ENCODE measurements around the gene TSPAN14. TPM values are rescaled to one million over a fixed set of nuclear protein-coding genes. Genes with fewer than 3 reads are reported as not detected.

The TSPAN14 gene
- total RNA-seq, 1 experiment from 2014 or later = not detected

GRCh38 chr10:80497187-80498077 lies 43.3 kb downstream of the TSPAN14 start:
- Histone ChIP-seq H3K4me1 (ENCODE audit: insufficient read depth, low read length) (no peaks in the 10 kb centered on the region), H3K4me3 (ENCODE audit: low read length) (no peak overlapping the region), H3K79me2 (ENCODE audit: low read length) (no peaks in the 10 kb centered on the region), H3K27ac (ENCODE audit: low read length) (no peak overlapping the region), H3K36me3 (ENCODE audit: low read depth, low read length) (no peaks in the 10 kb centered on the region), H3K4me2 (ENCODE audit: low read length) (no peak overlapping the region), H3F3A (ENCODE audit: low read length, unreplicated experiment) (no peaks in the 10 kb centered on the region), H2AFZ (ENCODE audit: low read length) (no peak overlapping the region), H3K27me3 (ENCODE audit: low read length) (no peaks in the 10 kb centered on the region), H4K20me1 (ENCODE audit: low read length) (no peaks in the 10 kb centered on the region), H3K9me3 (ENCODE audit: low read length) (no peaks in the 10 kb centered on the region), H3K9me2 (replicated peaks; ENCODE audit: low read length) (no peaks in the 10 kb centered on the region), H3K9ac (ENCODE audit: low read length) (no peak overlapping the region)
- TF ChIP-seq CTCF (conservative IDR thresholded peaks at IDR 0.05; ENCODE audit: low read depth, low read length) (no peak), EZH2 (IDR thresholded peaks at IDR 0.05; ENCODE audit: low read length, unreplicated experiment) (no peak), EZH2phosphoT487 (IDR thresholded peaks at IDR 0.05; ENCODE audit: borderline replicate concordance, low read length) (no peak)
- DNase-seq (no peak), ATAC-seq (no peak)
- CTCF ChIA-PET = no interaction called here
- BruUV-seq (replicated peaks) = no TSS peak
- POLR2A ChIA-PET (ENCODE audit: unreplicated experiment) = no interaction called here
- intact Hi-C loops (cut with micrococcal nuclease) = no loop called here

GRCh38 chr10:80498078-80498832 lies 44.1 kb downstream of the TSPAN14 start:
- TF ChIP-seq EZH2 (IDR thresholded peaks at IDR 0.05; ENCODE audit: low read length, unreplicated experiment) (no peak), CTCF (conservative IDR thresholded peaks at IDR 0.05; ENCODE audit: low read depth, low read length) (no peak)
- Histone ChIP-seq H3K27ac (ENCODE audit: low read length) (no peak overlapping the region), H2AFZ (ENCODE audit: low read length) (no peak overlapping the region), H3K9ac (ENCODE audit: low read length) (no peak overlapping the region), H3K9me2 (replicated peaks; ENCODE audit: low read length) (no peaks in the 10 kb centered on the region), H3K4me3 (ENCODE audit: low read length) (no peak overlapping the region), H3K4me1 (ENCODE audit: insufficient read depth, low read length) (no peaks in the 10 kb centered on the region), H4K20me1 (ENCODE audit: low read length) (no peaks in the 10 kb centered on the region), H3K27me3 (ENCODE audit: low read length) (no peaks in the 10 kb centered on the region), H3F3A (ENCODE audit: low read length, unreplicated experiment) (no peaks in the 10 kb centered on the region), H3K79me2 (ENCODE audit: low read length) (no peaks in the 10 kb centered on the region), H3K9me3 (ENCODE audit: low read length) (no peaks in the 10 kb centered on the region), H3K4me2 (ENCODE audit: low read length) (no peak overlapping the region), H3K36me3 (ENCODE audit: low read depth, low read length) (no peaks in the 10 kb centered on the region)
- DNase-seq = no peak
- intact Hi-C loops (cut with micrococcal nuclease) = no loop called here
- no TSS peak for BruUV-seq (replicated peaks)
- CTCF ChIA-PET = no interaction called here
- no peak for ATAC-seq
- POLR2A ChIA-PET (ENCODE audit: unreplicated experiment) = no interaction called here

Data from PC-3 (cell line).